ENCODE measurements around the gene FAM131A.

The FAM131A gene

GRCh38 chr3:184362668-184363546 lies 25.5 kb downstream of the FAM131A start:
- TF ChIP-seq, protein P1, sequence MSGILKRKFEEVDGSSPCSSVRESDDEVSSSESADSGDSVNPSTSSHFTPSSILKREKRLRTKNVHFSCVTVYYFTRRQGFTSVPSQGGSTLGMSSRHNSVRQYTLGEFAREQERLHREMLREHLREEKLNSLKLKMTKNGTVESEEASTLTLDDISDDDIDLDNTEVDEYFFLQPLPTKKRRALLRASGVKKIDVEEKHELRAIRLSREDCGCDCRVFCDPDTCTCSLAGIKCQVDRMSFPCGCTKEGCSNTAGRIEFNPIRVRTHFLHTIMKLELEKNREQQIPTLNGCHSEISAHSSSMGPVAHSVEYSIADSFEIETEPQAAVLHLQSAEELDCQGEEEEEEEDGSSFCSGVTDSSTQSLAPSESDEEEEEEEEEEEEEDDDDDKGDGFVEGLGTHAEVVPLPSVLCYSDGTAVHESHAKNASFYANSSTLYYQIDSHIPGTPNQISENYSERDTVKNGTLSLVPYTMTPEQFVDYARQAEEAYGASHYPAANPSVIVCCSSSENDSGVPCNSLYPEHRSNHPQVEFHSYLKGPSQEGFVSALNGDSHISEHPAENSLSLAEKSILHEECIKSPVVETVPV (CRISPR knock-in tag; IDR thresholded peaks at IDR 0.05): no peak
- TF ChIP-seq, protein P2, sequence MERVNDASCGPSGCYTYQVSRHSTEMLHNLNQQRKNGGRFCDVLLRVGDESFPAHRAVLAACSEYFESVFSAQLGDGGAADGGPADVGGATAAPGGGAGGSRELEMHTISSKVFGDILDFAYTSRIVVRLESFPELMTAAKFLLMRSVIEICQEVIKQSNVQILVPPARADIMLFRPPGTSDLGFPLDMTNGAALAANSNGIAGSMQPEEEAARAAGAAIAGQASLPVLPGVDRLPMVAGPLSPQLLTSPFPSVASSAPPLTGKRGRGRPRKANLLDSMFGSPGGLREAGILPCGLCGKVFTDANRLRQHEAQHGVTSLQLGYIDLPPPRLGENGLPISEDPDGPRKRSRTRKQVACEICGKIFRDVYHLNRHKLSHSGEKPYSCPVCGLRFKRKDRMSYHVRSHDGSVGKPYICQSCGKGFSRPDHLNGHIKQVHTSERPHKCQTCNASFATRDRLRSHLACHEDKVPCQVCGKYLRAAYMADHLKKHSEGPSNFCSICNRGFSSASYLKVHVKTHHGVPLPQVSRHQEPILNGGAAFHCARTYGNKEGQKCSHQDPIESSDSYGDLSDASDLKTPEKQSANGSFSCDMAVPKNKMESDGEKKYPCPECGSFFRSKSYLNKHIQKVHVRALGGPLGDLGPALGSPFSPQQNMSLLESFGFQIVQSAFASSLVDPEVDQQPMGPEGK (CRISPR knock-in tag; IDR thresholded peaks at IDR 0.05; ENCODE audit: borderline replicate concordance): peak; percentile 41; the same call in 1 of the 2 replicates
- 0 out of 2 replicates have a peak, but pooled peaks have one; percentile 52 for TF ChIP-seq SNAI2 (CRISPR knock-in tag; IDR thresholded peaks at IDR 0.05)

DNA sequence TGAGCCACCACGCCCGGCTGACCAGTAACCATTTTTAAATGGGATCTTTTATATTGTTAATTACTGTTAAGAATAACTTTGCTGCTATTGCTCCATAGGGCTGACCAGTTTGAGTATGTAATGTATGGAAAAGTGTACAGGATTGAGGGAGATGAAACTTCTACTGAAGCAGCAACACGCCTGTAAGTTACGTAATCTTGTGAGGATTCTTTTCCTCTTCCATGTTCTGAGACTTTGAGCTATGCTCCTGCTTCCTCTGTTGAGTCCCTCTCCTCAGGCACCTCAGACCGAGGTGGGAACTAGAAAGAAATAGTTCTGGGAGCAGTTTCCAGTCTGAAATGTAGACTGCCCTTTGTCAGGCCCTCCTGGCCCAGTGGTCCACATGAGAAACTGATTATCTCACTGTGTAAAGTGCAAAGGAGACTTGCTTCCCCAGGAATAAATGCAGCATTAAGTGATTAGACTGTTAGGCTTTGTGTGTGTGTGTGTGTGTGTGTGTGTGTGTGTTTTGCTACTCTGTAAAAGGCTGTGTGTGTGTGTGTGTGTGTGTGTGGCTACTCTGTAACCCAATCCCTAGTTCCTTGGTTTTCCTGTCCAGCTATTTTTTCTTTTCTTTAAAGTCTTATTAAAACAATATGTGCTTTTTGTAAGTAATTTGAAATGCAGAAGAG lies 29.4 kb downstream of the FAM131A start:
- TF ChIP-seq, protein P2 (CRISPR knock-in tag; IDR thresholded peaks at IDR 0.05; ENCODE audit: borderline replicate concordance): no peak
- no peak for TF ChIP-seq GLIS3 (CRISPR knock-in tag; IDR thresholded peaks at IDR 0.05)
- no peak for TF ChIP-seq TSHZ2 (CRISPR knock-in tag; IDR thresholded peaks at IDR 0.05)
- no peak for TF ChIP-seq ZNF565 (CRISPR knock-in tag; conservative IDR thresholded peaks at IDR 0.05; ENCODE audit: low read depth)
- no peak for TF ChIP-seq CSDC2 (CRISPR knock-in tag; IDR thresholded peaks at IDR 0.05)
- no peak for TF ChIP-seq SNAI2 (CRISPR knock-in tag; IDR thresholded peaks at IDR 0.05)
- TF ChIP-seq TCF4 (CRISPR knock-in tag; IDR thresholded peaks at IDR 0.05; ENCODE audit: borderline replicate concordance): no peak
- no peak for TF ChIP-seq RARB (CRISPR knock-in tag; IDR thresholded peaks at IDR 0.05)
- no peak for TF ChIP-seq ISL1 (CRISPR knock-in tag; IDR thresholded peaks at IDR 0.05)
- TF ChIP-seq ZC3H10 (CRISPR knock-in tag; IDR thresholded peaks at IDR 0.05): no peak
- TF ChIP-seq TOX (CRISPR knock-in tag; IDR thresholded peaks at IDR 0.05; ENCODE audit: borderline replicate concordance): no peak
- TF ChIP-seq, protein P1 (CRISPR knock-in tag; IDR thresholded peaks at IDR 0.05): no peak
- TF ChIP-seq ZNF8 (CRISPR knock-in tag; IDR thresholded peaks at IDR 0.05): no peak
- no peak for ATAC-seq

More at GRCh38 chr3:184362668-184363546, 25.5 kb downstream of the FAM131A start:
- ATAC-seq: peak; percentile 76

DNA sequence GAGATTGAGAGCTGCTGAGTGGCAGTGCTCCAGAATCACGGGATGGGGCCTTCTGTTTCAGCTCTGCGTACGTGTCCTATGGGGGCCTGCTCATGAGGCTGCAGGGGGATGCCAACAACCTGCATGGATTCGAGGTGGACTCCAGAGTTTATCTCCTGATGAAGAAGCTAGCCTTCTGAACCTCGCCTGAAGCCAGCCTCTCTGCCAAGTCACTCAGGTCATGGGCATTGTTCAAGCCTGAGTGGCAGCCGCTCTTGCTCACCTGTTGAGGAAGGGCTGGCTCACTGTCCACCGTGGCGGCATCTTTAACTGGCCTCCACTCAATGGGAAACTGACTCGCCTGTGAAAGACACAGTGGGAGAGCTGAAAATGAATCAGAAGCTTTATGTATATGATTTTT lies 30.7 kb downstream of the FAM131A start:
- TF ChIP-seq TOX (CRISPR knock-in tag; IDR thresholded peaks at IDR 0.05; ENCODE audit: borderline replicate concordance) (no peak), SNAI2 (CRISPR knock-in tag; IDR thresholded peaks at IDR 0.05) (no peak), ZNF8 (CRISPR knock-in tag; IDR thresholded peaks at IDR 0.05) (no peak), CSDC2 (CRISPR knock-in tag; IDR thresholded peaks at IDR 0.05) (no peak), ZNF565 (CRISPR knock-in tag; conservative IDR thresholded peaks at IDR 0.05; ENCODE audit: low read depth) (no peak)
- no peak for ATAC-seq

- ATAC-seq: peak; percentile 26
- TF ChIP-seq ZFP30 (CRISPR knock-in tag; IDR thresholded peaks at IDR 0.05) (no peak), ZNF8 (CRISPR knock-in tag; IDR thresholded peaks at IDR 0.05) (no peak), ZFP3 (CRISPR knock-in tag; IDR thresholded peaks at IDR 0.05) (no peak), ZC3H10 (CRISPR knock-in tag; IDR thresholded peaks at IDR 0.05) (no peak), RARB (CRISPR knock-in tag; IDR thresholded peaks at IDR 0.05) (no peak), TCF4 (CRISPR knock-in tag; IDR thresholded peaks at IDR 0.05; ENCODE audit: borderline replicate concordance) (no peak), ZNF70 (CRISPR knock-in tag; IDR thresholded peaks at IDR 0.05) (no peak), TSHZ2 (CRISPR knock-in tag; IDR thresholded peaks at IDR 0.05) (no peak), GLIS3 (CRISPR knock-in tag; IDR thresholded peaks at IDR 0.05) (no peak)
- TF ChIP-seq, protein P1 (CRISPR knock-in tag; IDR thresholded peaks at IDR 0.05): no peak
Measured at GRCh38 chr3:184368586-184369183, 31.3 kb downstream of the FAM131A start.

Data from SK-N-SH treated with all-trans-retinoic acid at 6 μM for 48 hours (cell line).